ENCODE measurements around the gene AGPAT1.

DNA sequence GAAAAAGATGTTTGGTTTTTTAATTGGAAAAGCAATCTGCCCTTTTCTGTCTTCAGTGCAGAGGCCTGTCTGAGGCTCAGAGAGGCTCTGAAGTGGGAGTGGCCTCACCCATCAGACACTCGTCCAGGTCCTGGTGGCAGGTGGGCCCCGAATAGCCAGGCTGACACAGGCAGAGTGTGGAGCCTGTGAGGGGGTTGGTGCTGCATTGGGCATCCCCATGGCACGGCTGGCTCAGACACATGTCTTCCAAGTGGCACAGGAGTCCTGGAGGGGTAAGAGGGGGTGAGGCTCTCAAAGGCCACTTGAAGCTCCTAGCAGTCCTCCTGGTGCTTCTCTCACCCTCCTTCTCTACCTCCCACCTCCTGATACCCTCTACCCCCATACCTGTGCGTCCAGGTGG, 44.1 kb upstream of the AGPAT1 start:
- TF ChIP-seq, protein P1, sequence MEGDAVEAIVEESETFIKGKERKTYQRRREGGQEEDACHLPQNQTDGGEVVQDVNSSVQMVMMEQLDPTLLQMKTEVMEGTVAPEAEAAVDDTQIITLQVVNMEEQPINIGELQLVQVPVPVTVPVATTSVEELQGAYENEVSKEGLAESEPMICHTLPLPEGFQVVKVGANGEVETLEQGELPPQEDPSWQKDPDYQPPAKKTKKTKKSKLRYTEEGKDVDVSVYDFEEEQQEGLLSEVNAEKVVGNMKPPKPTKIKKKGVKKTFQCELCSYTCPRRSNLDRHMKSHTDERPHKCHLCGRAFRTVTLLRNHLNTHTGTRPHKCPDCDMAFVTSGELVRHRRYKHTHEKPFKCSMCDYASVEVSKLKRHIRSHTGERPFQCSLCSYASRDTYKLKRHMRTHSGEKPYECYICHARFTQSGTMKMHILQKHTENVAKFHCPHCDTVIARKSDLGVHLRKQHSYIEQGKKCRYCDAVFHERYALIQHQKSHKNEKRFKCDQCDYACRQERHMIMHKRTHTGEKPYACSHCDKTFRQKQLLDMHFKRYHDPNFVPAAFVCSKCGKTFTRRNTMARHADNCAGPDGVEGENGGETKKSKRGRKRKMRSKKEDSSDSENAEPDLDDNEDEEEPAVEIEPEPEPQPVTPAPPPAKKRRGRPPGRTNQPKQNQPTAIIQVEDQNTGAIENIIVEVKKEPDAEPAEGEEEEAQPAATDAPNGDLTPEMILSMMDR (optimal IDR thresholded peaks at IDR 0.05 in 1 of 3, IDR thresholded peaks at IDR 0.05 in 1 of 3, conservative IDR thresholded peaks at IDR 0.05 in 1 of 3; ENCODE audit: extremely low read depth in 1 of 3, insufficient read depth in 2 of 3, low read length in 3 of 3): no peak
- no peak for TF ChIP-seq EZH2 (IDR thresholded peaks at IDR 0.05; ENCODE audit: low read length)

Data from keratinocyte (primary cell).